ENCODE results near the gene LDHD.
A peak's percentile ranks its signal among the peaks of the same experiment; 100 is the strongest.

- peak; percentile 93 for TF ChIP-seq KLF11 (CRISPR knock-in tag; IDR thresholded peaks at IDR 0.05)
- TF ChIP-seq SP1 (IDR thresholded peaks at IDR 0.05), result no peak
- no peak; the same call in 1 of the 2 replicates for TF ChIP-seq SP1 (CRISPR knock-in tag; IDR thresholded peaks at IDR 0.05)
- peak; percentile 77; the same call in 1 of the 2 replicates for TF ChIP-seq NFKB2 (CRISPR knock-in tag; IDR thresholded peaks at IDR 0.05; ENCODE audit: borderline replicate concordance)
- no peak for TF ChIP-seq GABPA (IDR thresholded peaks at IDR 0.05; ENCODE audit: low read depth, low read length)
- peak; percentile 8; the same call in 1 of the 2 replicates for TF ChIP-seq GABPA (CRISPR knock-in tag; IDR thresholded peaks at IDR 0.05; ENCODE audit: low read depth)
- no peak for TF ChIP-seq SRF (IDR thresholded peaks at IDR 0.05; ENCODE audit: low read depth, low read length)
- no peak for TF ChIP-seq ZNF205 (CRISPR knock-in tag; IDR thresholded peaks at IDR 0.05)
- peak; percentile 31 to 42; a peak in 2 of 4 replicates for TF ChIP-seq POLR2A (IDR thresholded peaks at IDR 0.05; ENCODE audit: insufficient read depth in 1 of 2, low read depth in 2 of 2, low read length in 2 of 2)
- TF ChIP-seq NCOA1 (CRISPR knock-in tag; IDR thresholded peaks at IDR 0.05), result peak; percentile 45; the same call in 1 of the 2 replicates
Observed at GRCh38 chr16:75110637-75111513, 5.7 kb downstream of the LDHD start.
